ENCODE data around the gene GFRA4. TPM values are rescaled to one million over a fixed set of nuclear protein-coding genes. Genes with fewer than 3 reads are reported as not detected.

GFRA4 gene
- total and polyA plus RNA-seq, 9 donors = 0.22 TPM; not detected in 8

- Histone ChIP-seq H3K36me3 (no peaks in the 10 kb centered on the region), H3K9me3 (no peaks in the 10 kb centered on the region), H3K27me3 (no peaks in the 10 kb centered on the region), H3K27ac (no peak overlapping the region), H3K4me3 (no peak overlapping the region), H3K4me1 (ENCODE audit: insufficient read depth) (no peaks in the 10 kb centered on the region)
- no peak for TF ChIP-seq EP300 (IDR thresholded peaks at IDR 0.05)
- no peak for TF ChIP-seq CTCF (IDR thresholded peaks at IDR 0.05)
- TF ChIP-seq POLR2A (IDR thresholded peaks at IDR 0.05) = no peak
- WGBS, 3 donors = 83 to 93% (median 90%) methylated on average over 9 of the region's 9 CpGs
- no peak for DNase-seq
- intact Hi-C loops (cut with DNase I) = no loop called here
Measured at GRCh38 chr20:3652221-3652620, 11.0 kb downstream of the GFRA4 start.

- Histone ChIP-seq H3K4me1 (ENCODE audit: insufficient read depth) (no peaks in the 10 kb centered on the region), H3K27me3 (no peaks in the 10 kb centered on the region), H3K36me3 (no peaks in the 10 kb centered on the region), H3K4me3 (no peak overlapping the region), H3K9me3 (no peaks in the 10 kb centered on the region), H3K27ac (no peak overlapping the region)
- WGBS, 3 donors = 72 to 77% (median 73%) methylated on average over 9 of the region's 9 CpGs
- TF ChIP-seq POLR2A (IDR thresholded peaks at IDR 0.05) (no peak), CTCF (IDR thresholded peaks at IDR 0.05) (no peak), EP300 (IDR thresholded peaks at IDR 0.05) (no peak)
- DNase-seq = no peak
- intact Hi-C loops (cut with DNase I) = no loop called here
Measured at GRCh38 chr20:3651204-3651962, 11.8 kb downstream of the GFRA4 start.

GRCh38 chr20:3648951-3649350, 14.2 kb downstream of the GFRA4 start:
- no peak overlapping the region for H3K27ac ChIP-seq
- TF ChIP-seq POLR2A (IDR thresholded peaks at IDR 0.05) (no peak), CTCF (IDR thresholded peaks at IDR 0.05) (no peak), EP300 (IDR thresholded peaks at IDR 0.05) (no peak)
- no peaks in the 10 kb centered on the region for H3K4me1 ChIP-seq (ENCODE audit: insufficient read depth)
- no peak for DNase-seq
- no peaks in the 10 kb centered on the region for H3K9me3 ChIP-seq
- intact Hi-C loops (cut with DNase I) = no loop called here
- no peaks in the 10 kb centered on the region for H3K36me3 ChIP-seq
- H3K4me3 ChIP-seq = no peak overlapping the region
- 71 to 77% (median 76%) methylated on average over 9 of the region's 9 CpGs for WGBS, 3 donors
- H3K27me3 ChIP-seq = no peaks in the 10 kb centered on the region

- intact Hi-C loops (cut with DNase I) = no loop called here
- no peak overlapping the region for H3K27ac ChIP-seq
- no peak for TF ChIP-seq EP300 (IDR thresholded peaks at IDR 0.05)
- no peak for TF ChIP-seq CTCF (IDR thresholded peaks at IDR 0.05)
- no peak for TF ChIP-seq POLR2A (IDR thresholded peaks at IDR 0.05)
Measured at GRCh38 chr20:3647473-3647872, 15.7 kb downstream of the GFRA4 start.

More at GRCh38 chr20:3647473-3647872, 15.7 kb downstream of the GFRA4 start:
- no peaks in the 10 kb centered on the region for H3K36me3 ChIP-seq
- no peaks in the 10 kb centered on the region for H3K9me3 ChIP-seq
- no peaks in the 10 kb centered on the region for H3K4me1 ChIP-seq (ENCODE audit: insufficient read depth)
- H3K27me3 ChIP-seq = no peaks in the 10 kb centered on the region
- no peak for DNase-seq
- no peak overlapping the region for H3K4me3 ChIP-seq

Data from ovary (tissue), 9 donors.